ENCODE results near the gene OSBPL2. TPM values are rescaled to one million over a fixed set of nuclear protein-coding genes. Genes with fewer than 3 reads are reported as not detected.

Gene OSBPL2
- total and polyA plus RNA-seq, 2 donors (not counting 1 experiment from before 2014, with no cell fraction given): 13.3 to 27.9 TPM

DNA sequence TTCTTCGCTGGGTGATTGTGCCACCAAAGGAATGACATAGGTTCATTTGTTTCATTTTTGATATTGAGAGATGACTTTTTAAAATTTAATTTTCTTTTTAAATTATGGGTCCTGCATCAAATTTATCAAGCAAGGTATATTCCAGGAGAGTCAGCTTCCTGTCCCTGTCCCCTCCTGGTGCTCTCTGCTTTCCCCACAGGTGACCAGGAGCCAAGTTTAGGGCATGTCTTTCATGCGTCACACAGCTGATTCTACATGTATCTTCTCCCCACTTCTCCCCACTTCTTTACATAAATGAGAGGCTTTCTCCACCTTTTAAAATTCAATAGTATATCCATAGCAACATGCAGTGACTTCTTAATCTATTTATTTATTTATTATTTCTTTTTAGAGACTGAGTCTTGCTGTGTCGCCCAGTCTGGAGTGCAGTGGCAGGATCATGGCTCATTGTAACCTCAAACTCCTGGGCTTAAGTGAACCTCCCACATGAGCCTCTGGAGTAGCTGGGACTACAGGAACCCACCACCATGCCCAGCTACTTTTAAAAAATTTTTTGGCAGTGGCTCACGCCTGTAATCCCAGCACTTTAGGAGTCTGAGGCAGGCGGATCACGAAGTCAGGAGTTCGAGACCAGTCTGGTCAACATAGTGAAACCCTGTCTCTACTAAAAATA lies 30.0 kb downstream of the OSBPL2 start:
- Histone ChIP-seq H3K27me3 (ENCODE audit: control insufficient read depth, insufficient read depth, low read length) (no peaks in the 10 kb centered on the region), H3K27ac (ENCODE audit: insufficient read depth, low read length) (no peak overlapping the region), H3K4me3 (replicated peaks in 1 of 4; ENCODE audit: control extremely low read depth in 1 of 4, insufficient read depth in 1 of 4, low read depth in 3 of 4, low read length in 4 of 4) (no peak overlapping the region), H3K9me3 (ENCODE audit: control insufficient read depth, insufficient read depth, low read depth, low read length) (no peaks in the 10 kb centered on the region), H4K20me1 (ENCODE audit: control insufficient read depth, extremely low read depth, insufficient read depth, low read length) (no peaks in the 10 kb centered on the region), H3K79me2 (ENCODE audit: control insufficient read depth, insufficient read depth, low read length) (no peaks in the 10 kb centered on the region), H3K4me1 (ENCODE audit: control insufficient read depth, extremely low read depth, insufficient read depth, low read length) (no peaks in the 10 kb centered on the region), H3K36me3 (ENCODE audit: control insufficient read depth, insufficient read depth, low read length) (peaks cover 3% of the 10 kb centered on the region), H3K4me2 (ENCODE audit: extremely low read depth, insufficient read depth, low read length) (no peak overlapping the region), H3K9ac (ENCODE audit: insufficient read depth, low read length) (no peak overlapping the region), H2AFZ (ENCODE audit: low read length) (no peak overlapping the region)
- TF ChIP-seq, protein P1, sequence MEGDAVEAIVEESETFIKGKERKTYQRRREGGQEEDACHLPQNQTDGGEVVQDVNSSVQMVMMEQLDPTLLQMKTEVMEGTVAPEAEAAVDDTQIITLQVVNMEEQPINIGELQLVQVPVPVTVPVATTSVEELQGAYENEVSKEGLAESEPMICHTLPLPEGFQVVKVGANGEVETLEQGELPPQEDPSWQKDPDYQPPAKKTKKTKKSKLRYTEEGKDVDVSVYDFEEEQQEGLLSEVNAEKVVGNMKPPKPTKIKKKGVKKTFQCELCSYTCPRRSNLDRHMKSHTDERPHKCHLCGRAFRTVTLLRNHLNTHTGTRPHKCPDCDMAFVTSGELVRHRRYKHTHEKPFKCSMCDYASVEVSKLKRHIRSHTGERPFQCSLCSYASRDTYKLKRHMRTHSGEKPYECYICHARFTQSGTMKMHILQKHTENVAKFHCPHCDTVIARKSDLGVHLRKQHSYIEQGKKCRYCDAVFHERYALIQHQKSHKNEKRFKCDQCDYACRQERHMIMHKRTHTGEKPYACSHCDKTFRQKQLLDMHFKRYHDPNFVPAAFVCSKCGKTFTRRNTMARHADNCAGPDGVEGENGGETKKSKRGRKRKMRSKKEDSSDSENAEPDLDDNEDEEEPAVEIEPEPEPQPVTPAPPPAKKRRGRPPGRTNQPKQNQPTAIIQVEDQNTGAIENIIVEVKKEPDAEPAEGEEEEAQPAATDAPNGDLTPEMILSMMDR (conservative IDR thresholded peaks at IDR 0.05 in 1 of 2, IDR thresholded peaks at IDR 0.05 in 1 of 2; ENCODE audit: low read depth in 1 of 2, low read length in 2 of 2): no peak
- TF ChIP-seq EZH2 (IDR thresholded peaks at IDR 0.05; ENCODE audit: low read length, missing control alignments): no peak
- no peak for DNase-seq (ENCODE audit: low read depth in 2 of 2)

DNA sequence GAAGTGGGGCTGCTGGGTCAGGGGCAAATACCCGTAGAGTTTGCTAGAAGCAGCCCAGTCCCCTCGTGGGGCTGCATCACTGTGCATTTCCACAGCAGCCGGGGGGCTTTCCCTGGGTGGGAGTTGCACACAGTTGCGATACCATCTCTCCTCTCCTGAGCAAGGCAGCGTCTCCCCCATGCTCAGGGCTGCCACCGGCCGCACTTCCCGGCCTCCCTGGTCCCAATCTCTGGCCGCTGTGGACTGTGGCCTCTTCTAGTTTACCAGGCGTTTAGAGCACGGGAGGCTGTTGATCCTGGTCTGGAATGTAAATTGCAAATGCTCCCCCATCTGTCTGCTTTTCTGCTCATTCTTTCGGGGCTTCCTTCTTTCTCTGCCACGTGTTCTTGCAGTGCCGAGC lies 31.1 kb downstream of the OSBPL2 start:
- no peak overlapping the region for H3K4me3 ChIP-seq (replicated peaks in 1 of 4; ENCODE audit: control extremely low read depth in 1 of 4, insufficient read depth in 1 of 4, low read depth in 3 of 4, low read length in 4 of 4)
- no peaks in the 10 kb centered on the region for H3K4me1 ChIP-seq (ENCODE audit: control insufficient read depth, extremely low read depth, insufficient read depth, low read length)
- H3K27ac ChIP-seq (ENCODE audit: insufficient read depth, low read length): no peak overlapping the region
- H3K36me3 ChIP-seq (ENCODE audit: control insufficient read depth, insufficient read depth, low read length): peaks cover 3% of the 10 kb centered on the region
- no peaks in the 10 kb centered on the region for H4K20me1 ChIP-seq (ENCODE audit: control insufficient read depth, extremely low read depth, insufficient read depth, low read length)
- H3K27me3 ChIP-seq (ENCODE audit: control insufficient read depth, insufficient read depth, low read length): no peaks in the 10 kb centered on the region
- H3K79me2 ChIP-seq (ENCODE audit: control insufficient read depth, insufficient read depth, low read length): no peaks in the 10 kb centered on the region
- no peak for TF ChIP-seq EZH2 (IDR thresholded peaks at IDR 0.05; ENCODE audit: low read length, missing control alignments)
- TF ChIP-seq, protein P1 (conservative IDR thresholded peaks at IDR 0.05 in 1 of 2, IDR thresholded peaks at IDR 0.05 in 1 of 2; ENCODE audit: low read depth in 1 of 2, low read length in 2 of 2): no peak
- H3K4me2 ChIP-seq (ENCODE audit: extremely low read depth, insufficient read depth, low read length): no peak overlapping the region
- no peak overlapping the region for H2AFZ ChIP-seq (ENCODE audit: low read length)
- no peak for DNase-seq (ENCODE audit: low read depth in 2 of 2)
- H3K9me3 ChIP-seq (ENCODE audit: control insufficient read depth, insufficient read depth, low read depth, low read length): no peaks in the 10 kb centered on the region
- no peak overlapping the region for H3K9ac ChIP-seq (ENCODE audit: insufficient read depth, low read length)

DNA sequence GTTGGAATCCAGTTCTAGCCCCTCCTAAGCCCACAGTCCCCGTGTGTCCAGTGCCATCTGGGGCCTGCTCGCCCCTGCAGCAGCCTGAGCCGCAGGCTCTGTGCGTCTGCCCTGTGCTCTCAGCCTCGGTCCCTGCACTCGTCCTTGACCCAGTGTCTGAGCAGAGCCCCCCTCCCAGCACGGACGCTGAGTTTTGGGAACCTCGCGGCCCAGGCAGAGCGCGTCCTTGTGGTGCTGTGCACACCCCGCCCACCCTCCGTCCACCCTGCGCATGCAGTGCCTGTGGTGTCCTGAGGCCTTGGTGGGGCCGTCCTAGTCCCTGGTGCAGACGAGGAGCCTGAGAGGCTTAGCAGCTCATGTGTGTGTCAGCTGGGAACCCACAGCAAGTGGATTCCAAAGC lies 31.6 kb downstream of the OSBPL2 start:
- Histone ChIP-seq H3K9ac (ENCODE audit: insufficient read depth, low read length) (no peak overlapping the region), H2AFZ (ENCODE audit: low read length) (no peak overlapping the region), H3K27ac (ENCODE audit: insufficient read depth, low read length) (no peak overlapping the region), H4K20me1 (ENCODE audit: control insufficient read depth, extremely low read depth, insufficient read depth, low read length) (no peaks in the 10 kb centered on the region), H3K9me3 (ENCODE audit: control insufficient read depth, insufficient read depth, low read depth, low read length) (no peaks in the 10 kb centered on the region), H3K79me2 (ENCODE audit: control insufficient read depth, insufficient read depth, low read length) (no peaks in the 10 kb centered on the region), H3K4me2 (ENCODE audit: extremely low read depth, insufficient read depth, low read length) (no peak overlapping the region), H3K4me3 (replicated peaks in 1 of 4; ENCODE audit: control extremely low read depth in 1 of 4, insufficient read depth in 1 of 4, low read depth in 3 of 4, low read length in 4 of 4) (no peak overlapping the region), H3K4me1 (ENCODE audit: control insufficient read depth, extremely low read depth, insufficient read depth, low read length) (no peaks in the 10 kb centered on the region), H3K27me3 (ENCODE audit: control insufficient read depth, insufficient read depth, low read length) (no peaks in the 10 kb centered on the region), H3K36me3 (ENCODE audit: control insufficient read depth, insufficient read depth, low read length) (peaks cover 3% of the 10 kb centered on the region)
- TF ChIP-seq, protein P1 (conservative IDR thresholded peaks at IDR 0.05 in 1 of 2, IDR thresholded peaks at IDR 0.05 in 1 of 2; ENCODE audit: low read depth in 1 of 2, low read length in 2 of 2): no peak
- TF ChIP-seq EZH2 (IDR thresholded peaks at IDR 0.05; ENCODE audit: low read length, missing control alignments): no peak
- no peak for DNase-seq (ENCODE audit: low read depth in 2 of 2)
